ENCODE measurements around the gene MAB21L2.

MAB21L2 gene

DNA sequence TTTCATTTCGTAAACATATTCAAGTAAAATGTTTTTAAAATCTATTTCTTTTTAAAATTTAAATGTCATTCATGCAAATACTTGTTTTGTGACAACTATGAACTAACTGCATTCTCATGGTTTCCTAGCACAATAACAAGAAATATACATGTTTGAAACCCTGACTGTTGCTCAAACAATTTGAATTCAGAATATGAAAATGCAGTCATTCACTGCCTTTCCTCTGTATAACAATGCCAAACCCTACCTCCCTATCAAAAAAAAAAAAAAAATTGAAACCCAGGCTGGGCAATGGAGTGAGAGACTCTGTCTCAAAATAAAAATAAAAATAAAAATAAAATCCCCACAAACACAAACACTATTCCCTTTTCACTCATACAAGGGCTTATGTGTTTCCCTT is 42.1 kb downstream of the MAB21L2 start:
- DNase-seq = no peak

DNA sequence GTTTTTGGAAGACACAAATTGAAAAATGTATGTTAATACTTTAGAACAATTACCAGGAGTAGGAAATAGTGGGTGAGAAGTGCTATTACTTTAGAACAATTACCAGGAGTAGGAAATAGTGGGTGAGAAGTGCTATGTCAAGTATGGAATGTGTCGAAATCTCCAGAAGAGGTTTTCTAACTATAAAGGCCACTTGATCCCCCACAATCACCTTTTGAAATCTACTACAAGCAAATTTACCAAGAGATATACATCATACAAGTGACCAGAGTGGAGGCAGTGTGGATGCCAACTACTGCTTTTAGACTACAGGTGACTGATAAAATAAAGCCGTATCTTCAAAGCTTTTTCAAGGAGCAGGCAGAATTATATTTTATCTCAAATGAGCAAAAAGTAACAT is 43.1 kb downstream of the MAB21L2 start:
- DNase-seq = no peak

GRCh38 chr4:150628073-150628472 is 46.1 kb downstream of the MAB21L2 start:
- DNase-seq = no peak

DNA sequence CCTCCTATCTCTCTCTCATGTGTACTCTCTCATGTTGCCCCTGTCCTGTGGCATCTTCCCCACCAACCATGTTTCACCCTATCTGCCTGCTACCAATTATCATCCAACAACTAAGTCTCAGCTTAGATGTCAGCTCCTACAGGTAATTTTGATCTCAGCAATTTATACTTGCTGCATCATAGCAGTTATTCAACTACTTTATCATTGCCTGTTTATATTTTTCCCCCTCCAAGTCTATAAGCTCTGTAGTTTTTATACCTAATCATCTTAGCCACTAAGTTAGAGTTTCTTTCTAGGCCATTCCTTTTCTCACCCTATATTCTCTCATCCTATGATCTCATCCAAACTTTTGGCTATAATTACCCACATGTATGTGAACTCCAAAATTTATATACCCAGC is 50.7 kb downstream of the MAB21L2 start:
- DNase-seq = no peak
